K562 (cell line): Measurements from ENCODE around the gene ARHGAP30. TPM values are rescaled to one million over a fixed set of nuclear protein-coding genes. Genes with fewer than 3 reads are reported as not detected.
A peak's percentile ranks its signal among the peaks of the same experiment; 100 is the strongest.

Experiments
- CBFA2T2 ChIP-seq: fragments of 450-650 bp; conservative IDR thresholded peaks from 2 replicates; pipeline ENCODE4 v1.6.1; 2017; ENCODE audit warnings: mild to moderate bottlenecking
- CEBPG ChIP-seq, 3 experiments: fragments of 200-800 bp in 1 of 3; sonication (Bioruptor generic) in 1 of 3; sonication (generic) in 1 of 3; formaldehyde crosslinking in 1 of 3; IDR thresholded peaks in 2 of 3; conservative IDR thresholded peaks in 1 of 3; 2 replicates each; pipeline versions ENCODE4 v1.6.1 to v1.8.0; 2016 to 2022; ENCODE audit warnings: missing compliant biosample characterization in 2 of 3, missing genetic modification characterization in 2 of 3, mild to moderate bottlenecking in 1 of 3, missing genetic modification reagents in 1 of 3
- DACH1 ChIP-seq: fragments of 450-650 bp; IDR thresholded peaks from 2 replicates; pipeline ENCODE4 v1.6.1; 2018; ENCODE audit not compliant: partially characterized antibody
- EP300 ChIP-seq: IDR thresholded peaks from 2 replicates; pipeline ENCODE4 v1.6.1; 2012; ENCODE audit warnings: low read length, improper control_type of control experiment
- FOXA3 ChIP-seq, 2 experiments: fragments of 450-650 bp in 1 of 2; sonication (generic) in 1 of 2; formaldehyde crosslinking; IDR thresholded peaks in 1 of 2; conservative IDR thresholded peaks in 1 of 2; 2 replicates each; pipeline versions ENCODE4 v1.4.0 to v1.8.0; 2020 to 2022; ENCODE audit warnings: mild to moderate bottlenecking in 2 of 2, missing genetic modification reagents in 1 of 2
- FOXJ3 ChIP-seq: sonication (generic); formaldehyde crosslinking; IDR thresholded peaks from 2 replicates; pipeline ENCODE4 v1.4.0; 2020; ENCODE audit warnings: mild to moderate bottlenecking, missing genetic modification reagents
- MCM2 ChIP-seq: fragments of 450-650 bp; IDR thresholded peaks from 2 replicates; pipeline ENCODE4 v1.6.1; 2017; ENCODE audit warnings: low read depth, mild to moderate bottlenecking
- MECOM ChIP-seq: fragments of 250-450 bp; sonication (Bioruptor Pico); IDR thresholded peaks from 2 replicates; pipeline ENCODE4 v1.8.0; 2022; ENCODE audit warnings: inconsistent platforms
- MTA1 ChIP-seq: fragments of 450-650 bp; IDR thresholded peaks from 2 replicates; pipeline ENCODE4 v1.6.1; 2017; ENCODE audit warnings: borderline replicate concordance
- NFIC ChIP-seq: fragments of 450-650 bp; IDR thresholded peaks from 2 replicates; pipeline ENCODE4 v1.6.1; 2017; ENCODE audit warnings: mild to moderate bottlenecking, inconsistent platforms
- NR1H2 ChIP-seq: sonication (generic); formaldehyde crosslinking; IDR thresholded peaks from 2 replicates; pipeline ENCODE4 v1.4.0; 2020; ENCODE audit warnings: mild to moderate bottlenecking, missing genetic modification reagents
- PCBP1 ChIP-seq: fragments of 200-400 bp; formaldehyde crosslinking; IDR thresholded peaks from 2 replicates; pipeline ENCODE4 v1.6.1; 2018; ENCODE audit warnings: mild to moderate bottlenecking, low read depth, low read length; ENCODE audit not compliant: poor library complexity, severe bottlenecking
- PHF8 ChIP-seq: fragments of 200-600 bp; sonication (generic); IDR thresholded peaks from 2 replicates; pipeline ENCODE4 v1.6.1; 2012; ENCODE audit warnings: mixed run types, mild to moderate bottlenecking, inconsistent platforms, low read length, moderate library complexity, borderline replicate concordance
- PPARD ChIP-seq: fragments of 250-450 bp; sonication (Bioruptor Pico); IDR thresholded peaks from 2 replicates; pipeline ENCODE4 v1.8.0; 2022; ENCODE audit warnings: inconsistent platforms, mild to moderate bottlenecking, moderate library complexity
- PTBP1 ChIP-seq: fragments of 200-400 bp; formaldehyde crosslinking; IDR thresholded peaks from 2 replicates; pipeline ENCODE4 v1.6.1; 2017; ENCODE audit warnings: low read depth, low read length
- RBFOX2 ChIP-seq: fragments of 200-400 bp; formaldehyde crosslinking; IDR thresholded peaks from 2 replicates; pipeline ENCODE4 v1.6.1; 2017; ENCODE audit warnings: low read depth, mild to moderate bottlenecking, low read length, moderate library complexity
- SAFB2 ChIP-seq: fragments of 200-400 bp; formaldehyde crosslinking; IDR thresholded peaks from 2 replicates; pipeline ENCODE4 v1.6.1; 2018; ENCODE audit warnings: borderline replicate concordance, low read length, low read depth, moderate library complexity; ENCODE audit not compliant: severe bottlenecking
- SREBF2 ChIP-seq: sonication (generic); formaldehyde crosslinking; IDR thresholded peaks from 2 replicates; pipeline ENCODE4 v1.4.0; 2020; ENCODE audit warnings: mild to moderate bottlenecking, missing genetic modification reagents
- TOE1 ChIP-seq, 2 experiments: fragments of 450-650 bp in 1 of 2; sonication (generic) in 1 of 2; formaldehyde crosslinking in 1 of 2; IDR thresholded peaks; 2 replicates each; pipeline versions ENCODE4 v1.7.1 to v1.8.0; 2016 to 2022; ENCODE audit warnings: borderline replicate concordance in 2 of 2, mild to moderate bottlenecking in 2 of 2, antibody characterized with exemption in 1 of 2, inconsistent platforms in 1 of 2, low read depth in 1 of 2, missing genetic modification reagents in 1 of 2, moderate library complexity in 1 of 2
- ZNF785 ChIP-seq: fragments of 250-450 bp; sonication (Bioruptor Pico); IDR thresholded peaks from 2 replicates; pipeline ENCODE4 v1.4.0; 2020; ENCODE audit warnings: mild to moderate bottlenecking
- polyA plus RNA-seq, 8 experiments: library from polyadenylated mRNA; depleted of rRNA in 4 of 8; stranded (reverse) in 5 of 8; unstranded in 3 of 8; fragments of >200 nt; fragmentation: Nextera tagmentation in 2 of 8; fragmentation: Illumina TruSeq in 1 of 8; extraction: Ambion mirVana in 2 of 8; extraction: Trizol in 1 of 8; gene quantifications; 2 replicates each; pipeline versions ENCODE4 v1.2.1 to v1.2.3, GENCODE V29; 2011 to 2014; ENCODE audit warnings: inconsistent platforms in 1 of 8, missing spikeins in 1 of 8
- total RNA-seq, 7 experiments: library from RNA; depleted of rRNA in 6 of 7; stranded (reverse); fragments of >200 nt in 6 of 7; fragmentation: Illumina TruSeq in 2 of 7; extraction: Trizol in 2 of 7; gene quantifications; 2 replicates each; pipeline versions ENCODE4 v1.2.1 to v1.2.3, GENCODE V29; 2011 to 2021; ENCODE audit warnings: low replicate concordance in 1 of 7
- TF ChIP-seq, protein P1 (sequence below): IDR thresholded peaks from 3 replicates; pipeline ENCODE4 v1.6.1; 2011; ENCODE audit warnings: borderline replicate concordance, mild to moderate bottlenecking; ENCODE audit not compliant: insufficient read length, insufficient read depth
- TF ChIP-seq, protein P2 (sequence below): fragments of 250-450 bp; sonication (Bioruptor Pico); IDR thresholded peaks from 2 replicates; pipeline ENCODE4 v1.8.0; 2022; ENCODE audit warnings: inconsistent platforms
- TF ChIP-seq, protein P3 (sequence below), 2 experiments: fragments of 450-650 bp; conservative IDR thresholded peaks; 2 replicates each; pipeline ENCODE4 v1.6.1; 2017; ENCODE audit warnings: mild to moderate bottlenecking in 2 of 2, moderate library complexity in 2 of 2

The ARHGAP30 gene
- total and polyA plus RNA-seq, 9 of the 15 experiments (the other 6 are each of a cell fraction or from before 2014, with no cell fraction given), result 0.01 to 0.73 (median 0.12) TPM

DNA sequence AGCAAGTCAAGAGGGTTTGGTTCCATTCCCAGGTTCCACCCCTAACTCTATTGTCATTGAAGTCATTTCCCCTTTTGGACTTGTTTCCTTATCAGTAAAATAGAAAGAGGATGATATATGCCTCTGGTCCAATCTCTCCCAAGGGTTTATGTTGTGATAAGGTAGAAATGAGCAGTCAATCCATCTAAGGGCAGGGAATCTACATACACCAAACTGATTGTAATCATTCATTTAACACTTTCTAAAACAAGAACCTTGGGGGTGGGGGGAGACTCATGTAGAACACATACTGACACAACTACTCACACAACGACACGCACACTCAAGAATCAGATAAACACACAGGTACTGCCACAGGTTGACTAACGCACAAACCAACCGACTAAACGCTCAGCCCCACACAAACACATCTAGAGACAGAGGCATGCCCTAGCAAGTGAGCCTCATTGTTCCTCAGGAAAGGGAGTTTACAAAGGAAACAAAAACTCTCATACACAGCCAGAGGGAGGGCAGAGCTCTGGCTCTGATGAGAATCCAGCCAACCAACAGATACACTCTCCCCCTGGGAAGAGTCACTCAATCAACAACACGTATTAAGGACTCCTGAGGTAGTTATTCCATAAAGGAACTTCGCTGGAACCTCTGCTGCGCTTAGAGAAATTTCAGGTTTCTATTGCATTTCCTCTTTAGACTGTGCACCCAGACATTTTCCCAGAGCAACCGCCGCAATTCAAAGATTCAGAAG, 49.8 kb downstream of the ARHGAP30 start (continued):
- TF ChIP-seq DACH1, result no peak
- no peak for TF ChIP-seq TOE1 (IDR thresholded peaks at IDR 0.05; ENCODE audit: borderline replicate concordance)
- TF ChIP-seq TOE1 (CRISPR knock-in tag; IDR thresholded peaks at IDR 0.05; ENCODE audit: borderline replicate concordance, low read depth), result no peak
- TF ChIP-seq ZNF785 (CRISPR knock-in tag), result no peak
- no peak for TF ChIP-seq RBFOX2
- peak; percentile 43; the same call in 1 of the 2 replicates for TF ChIP-seq EP300
- 0 out of 2 replicates have a peak, but pooled peaks have one; percentile 17 for TF ChIP-seq CBFA2T2
- TF ChIP-seq, protein P1, sequence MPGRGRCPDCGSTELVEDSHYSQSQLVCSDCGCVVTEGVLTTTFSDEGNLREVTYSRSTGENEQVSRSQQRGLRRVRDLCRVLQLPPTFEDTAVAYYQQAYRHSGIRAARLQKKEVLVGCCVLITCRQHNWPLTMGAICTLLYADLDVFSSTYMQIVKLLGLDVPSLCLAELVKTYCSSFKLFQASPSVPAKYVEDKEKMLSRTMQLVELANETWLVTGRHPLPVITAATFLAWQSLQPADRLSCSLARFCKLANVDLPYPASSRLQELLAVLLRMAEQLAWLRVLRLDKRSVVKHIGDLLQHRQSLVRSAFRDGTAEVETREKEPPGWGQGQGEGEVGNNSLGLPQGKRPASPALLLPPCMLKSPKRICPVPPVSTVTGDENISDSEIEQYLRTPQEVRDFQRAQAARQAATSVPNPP, result no peak
- no peak for TF ChIP-seq CEBPG (CRISPR knock-in tag; IDR thresholded peaks at IDR 0.05)
- TF ChIP-seq CEBPG (tag; conservative IDR thresholded peaks at IDR 0.05 in 1 of 2, IDR thresholded peaks at IDR 0.05 in 1 of 2), result no peak
- TF ChIP-seq PHF8, result no peak
- TF ChIP-seq NR1H2 (CRISPR knock-in tag), result no peak
- 0 out of 2 replicates have a peak, but pooled peaks have one; percentile 2 for TF ChIP-seq NFIC
- TF ChIP-seq PTBP1, result no peak
- no peak for TF ChIP-seq SREBF2
- no peak for TF ChIP-seq PPARD (CRISPR knock-in tag)
- no peak for TF ChIP-seq FOXJ3
- no peak for TF ChIP-seq MECOM (CRISPR knock-in tag)
- no peak for TF ChIP-seq MCM2
- no peak for TF ChIP-seq PCBP1
- TF ChIP-seq, protein P2, sequence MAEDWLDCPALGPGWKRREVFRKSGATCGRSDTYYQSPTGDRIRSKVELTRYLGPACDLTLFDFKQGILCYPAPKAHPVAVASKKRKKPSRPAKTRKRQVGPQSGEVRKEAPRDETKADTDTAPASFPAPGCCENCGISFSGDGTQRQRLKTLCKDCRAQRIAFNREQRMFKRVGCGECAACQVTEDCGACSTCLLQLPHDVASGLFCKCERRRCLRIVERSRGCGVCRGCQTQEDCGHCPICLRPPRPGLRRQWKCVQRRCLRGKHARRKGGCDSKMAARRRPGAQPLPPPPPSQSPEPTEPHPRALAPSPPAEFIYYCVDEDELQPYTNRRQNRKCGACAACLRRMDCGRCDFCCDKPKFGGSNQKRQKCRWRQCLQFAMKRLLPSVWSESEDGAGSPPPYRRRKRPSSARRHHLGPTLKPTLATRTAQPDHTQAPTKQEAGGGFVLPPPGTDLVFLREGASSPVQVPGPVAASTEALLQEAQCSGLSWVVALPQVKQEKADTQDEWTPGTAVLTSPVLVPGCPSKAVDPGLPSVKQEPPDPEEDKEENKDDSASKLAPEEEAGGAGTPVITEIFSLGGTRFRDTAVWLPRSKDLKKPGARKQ, result no peak
- TF ChIP-seq MTA1, result 0 out of 2 replicates have a peak, but pooled peaks have one; percentile 55
- TF ChIP-seq, protein P3, sequence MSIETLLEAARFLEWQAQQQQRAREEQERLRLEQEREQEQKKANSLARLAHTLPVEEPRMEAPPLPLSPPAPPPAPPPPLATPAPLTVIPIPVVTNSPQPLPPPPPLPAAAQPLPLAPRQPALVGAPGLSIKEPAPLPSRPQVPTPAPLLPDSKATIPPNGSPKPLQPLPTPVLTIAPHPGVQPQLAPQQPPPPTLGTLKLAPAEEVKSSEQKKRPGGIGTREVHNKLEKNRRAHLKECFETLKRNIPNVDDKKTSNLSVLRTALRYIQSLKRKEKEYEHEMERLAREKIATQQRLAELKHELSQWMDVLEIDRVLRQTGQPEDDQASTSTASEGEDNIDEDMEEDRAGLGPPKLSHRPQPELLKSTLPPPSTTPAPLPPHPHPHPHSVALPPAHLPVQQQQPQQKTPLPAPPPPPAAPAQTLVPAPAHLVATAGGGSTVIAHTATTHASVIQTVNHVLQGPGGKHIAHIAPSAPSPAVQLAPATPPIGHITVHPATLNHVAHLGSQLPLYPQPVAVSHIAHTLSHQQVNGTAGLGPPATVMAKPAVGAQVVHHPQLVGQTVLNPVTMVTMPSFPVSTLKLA (conservative IDR thresholded peaks at IDR 0.05), result no peak; a peak in 1 of 4 replicates
- TF ChIP-seq FOXA3 (CRISPR knock-in tag; conservative IDR thresholded peaks at IDR 0.05 in 1 of 2, IDR thresholded peaks at IDR 0.05 in 1 of 2), result no peak
- TF ChIP-seq SAFB2, result no peak
